Left ventricle myocardium superior (tissue), 1 donor: ENCODE measurements around the gene DDX25. TPM values are rescaled to one million over a fixed set of nuclear protein-coding genes. Genes with fewer than 3 reads are reported as not detected.
"Not testable (repeated sequence)": the region's sequence is repeated elsewhere in the genome, so short reads cannot be mapped to it uniquely, and the experiment has no call there.

Experiments used
- ATAC-seq: fragments of 200-7000 bp; cut with Tn5 transposase; one replicate; pipeline ENCODE4 v1.9.1; 2020; ENCODE audit warnings: mild to moderate bottlenecking, moderate library complexity
- DNase-seq: peaks from one replicate; pipeline ENCODE4 v3.0.0-alpha.2; 2020
- intact Hi-C: fragments of 100-400 bp; cut with micrococcal nuclease; formaldehyde crosslinking; loops from one replicate; pipeline ENCODE4 v1.11.0; 2022
- total RNA-seq: library from RNA; stranded (reverse); fragmentation: NEBNext Ultra II Directional; extraction: Animal tissue kit (Norgen Biotek cat#: 25700); gene quantifications from one replicate; pipeline ENCODE4 v1.2.1, GENCODE V29; 2021
- donor health status: DM: no; HTN: yes; CAD: no; lungs with severe emphysema.

The DDX25 gene
- total RNA-seq, 1 donor from 2014 or later, result not detected

DNA sequence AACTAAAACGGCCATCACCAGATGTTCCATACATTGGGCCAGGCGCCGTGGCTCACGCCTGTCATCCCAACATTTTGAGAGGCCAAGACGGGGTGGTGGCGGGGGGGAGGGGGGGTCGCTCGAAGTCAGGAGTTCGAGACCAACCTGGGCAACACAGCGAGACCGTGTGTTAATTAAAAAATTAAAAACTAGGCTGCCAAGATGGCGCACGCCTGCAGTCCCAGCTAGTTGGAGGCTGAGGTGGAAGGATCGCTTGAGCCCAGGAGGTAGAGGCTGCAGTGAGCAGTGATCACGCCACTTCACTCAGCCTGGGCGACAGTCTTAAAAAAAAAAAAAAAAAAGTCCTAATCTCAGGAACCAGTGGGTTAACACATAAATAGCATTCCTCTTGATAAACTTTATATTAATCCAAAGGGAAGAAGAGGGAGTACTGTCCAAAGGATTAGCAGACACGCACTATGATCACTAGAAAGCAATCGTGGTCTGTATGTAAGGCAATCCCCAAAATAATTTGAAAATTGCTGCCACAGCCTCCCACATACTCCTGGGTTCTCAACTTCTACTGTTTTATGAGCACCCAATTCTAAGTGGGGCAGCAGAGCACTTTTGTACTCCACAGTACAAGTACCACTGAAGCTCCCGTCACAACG is 1.9 kb upstream of the DDX25 start:
- intact Hi-C loops, result no loop called here
- ATAC-seq (peak; percentile 33), DNase-seq (no peak)

- DNase-seq (peak; percentile 95), ATAC-seq (peak; percentile 98)
- intact Hi-C loops, result no loop called here
Observed at GRCh38 chr11:125902927-125903710, 1.2 kb upstream of the DDX25 start, which contains the start of gene PUS3. Gene PUS3, minus strand, starts transcription at chr11:125903206. Its CDS starts 6,922 bp downstream, at chr11:125896284.

DNA sequence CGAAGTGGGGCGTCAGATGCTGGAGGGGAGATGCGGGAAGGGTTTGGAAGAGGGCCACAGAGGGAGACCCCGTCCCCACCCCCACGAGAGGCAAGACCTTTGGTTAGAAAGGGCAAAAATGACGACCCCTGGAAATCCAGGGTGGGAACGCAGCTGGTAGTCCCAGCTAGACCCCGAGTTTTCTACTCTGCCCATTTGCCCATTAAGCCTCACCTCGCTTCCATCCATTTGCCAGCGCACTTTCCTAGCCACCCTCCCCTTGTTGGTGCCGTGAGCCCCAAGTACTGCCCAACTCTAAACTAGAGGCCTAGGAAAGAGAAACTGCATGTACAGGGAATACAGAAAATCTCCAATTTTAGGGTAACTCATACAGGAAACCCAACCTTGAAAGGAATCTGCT is 370 bp downstream of the DDX25 start:
- ATAC-seq (no peak), DNase-seq (no peak)
- intact Hi-C loops, result no loop called here

GRCh38 chr11:125910226-125910849 is 6.0 kb downstream of the DDX25 start:
- DNase-seq (no peak), ATAC-seq (no peak)
- intact Hi-C loops, result no loop called here

DNA sequence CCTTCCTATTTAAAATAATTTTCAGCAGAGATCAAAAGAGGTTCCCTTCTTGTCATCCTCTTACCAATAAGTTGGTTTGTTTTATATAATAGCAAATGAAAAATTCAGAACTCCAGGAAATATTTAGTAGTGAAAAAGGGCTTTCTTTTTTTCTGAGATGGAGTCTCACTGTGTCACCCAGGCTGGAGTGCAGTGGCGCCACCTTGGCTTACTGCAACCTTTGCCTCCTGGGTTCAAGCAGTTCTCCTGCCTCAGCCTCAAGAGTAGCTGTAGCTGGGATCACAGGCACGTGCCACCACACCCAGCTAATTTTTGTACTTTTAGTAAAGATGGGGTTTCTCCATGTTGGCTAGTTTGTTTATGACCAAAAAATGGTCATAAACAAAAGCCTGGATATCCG is 10.3 kb downstream of the DDX25 start:
- ATAC-seq, DNase-seq, intact Hi-C loops: not testable (repeated sequence)

DNA sequence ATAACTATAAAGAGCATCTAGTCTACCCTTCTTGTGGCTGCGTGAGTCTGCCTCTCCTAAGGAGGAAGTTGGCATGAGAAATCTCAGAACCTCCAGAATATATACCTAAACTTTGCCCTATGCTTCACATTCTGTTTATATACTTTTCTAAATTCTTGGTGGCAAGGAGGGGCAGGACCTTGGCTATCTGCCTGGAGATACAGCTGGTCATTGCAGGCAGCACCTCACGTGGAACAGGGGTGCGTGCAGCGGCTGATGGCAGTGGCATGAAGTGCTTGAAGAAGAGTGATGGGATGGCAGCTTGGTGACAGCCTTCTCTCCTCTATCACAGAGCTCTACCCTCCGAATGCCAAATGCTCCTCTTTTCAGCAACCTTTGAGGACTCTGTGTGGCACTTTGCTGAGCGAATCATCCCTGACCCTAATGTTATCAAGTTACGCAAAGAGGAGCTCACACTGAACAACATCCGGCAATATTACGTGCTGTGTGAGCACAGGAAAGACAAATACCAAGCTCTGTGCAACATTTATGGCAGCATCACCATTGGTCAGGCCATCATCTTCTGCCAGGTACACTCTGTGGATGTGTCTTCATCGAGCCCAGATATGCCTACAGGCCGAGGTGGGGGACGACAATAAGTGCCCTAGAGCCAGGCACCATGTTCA is 12.5 kb downstream of the DDX25 start:
- intact Hi-C loops, result no loop called here
- ATAC-seq (no peak), DNase-seq (no peak)

DNA sequence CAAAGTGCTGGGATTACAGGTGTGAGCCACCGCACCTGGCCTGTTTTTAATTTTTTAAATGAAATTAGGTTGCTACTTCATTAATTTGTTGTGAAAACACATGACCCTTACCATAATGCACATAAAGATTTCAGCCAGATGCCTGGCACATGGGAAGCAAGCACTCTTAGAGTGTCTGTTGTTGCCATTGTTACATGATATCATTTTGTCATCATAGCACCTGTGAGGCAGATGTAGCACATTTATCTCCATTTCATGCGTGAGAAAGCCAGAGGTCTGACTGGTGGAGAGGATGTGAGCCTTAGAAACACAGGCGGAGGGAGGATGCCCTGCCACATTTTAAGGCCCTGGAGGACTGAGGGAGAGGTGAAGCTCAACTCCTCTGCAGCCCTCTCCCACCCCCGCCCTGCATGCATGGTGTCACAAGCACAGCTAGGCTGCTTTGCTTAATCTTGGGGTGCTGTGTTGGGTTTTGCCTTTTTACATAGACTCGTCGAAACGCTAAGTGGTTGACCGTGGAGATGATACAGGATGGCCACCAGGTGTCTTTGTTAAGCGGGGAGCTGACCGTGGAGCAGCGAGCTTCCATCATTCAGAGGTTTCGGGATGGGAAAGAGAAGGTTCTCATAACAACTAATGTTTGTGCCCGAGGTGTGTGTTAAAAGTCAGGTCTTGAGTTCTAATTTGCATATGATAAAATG is 14.0 kb downstream of the DDX25 start:
- no peak for ATAC-seq
- intact Hi-C loops, result no loop called here
- DNase-seq, result no peak

DNA sequence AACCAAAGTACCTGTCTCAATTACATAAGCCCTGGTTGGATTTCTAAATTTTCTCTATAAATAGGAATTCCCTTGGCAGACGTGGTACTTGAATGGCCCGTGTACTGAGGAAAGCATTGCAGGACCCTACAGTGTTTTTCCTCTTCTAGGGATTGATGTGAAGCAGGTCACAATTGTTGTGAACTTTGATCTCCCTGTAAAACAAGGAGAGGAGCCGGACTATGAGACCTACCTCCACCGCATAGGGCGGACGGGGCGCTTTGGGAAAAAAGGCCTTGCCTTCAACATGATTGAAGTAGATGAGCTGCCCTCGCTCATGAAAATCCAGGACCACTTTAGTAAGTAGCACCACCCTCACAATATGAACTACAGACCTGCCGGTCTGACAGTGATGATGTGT is 16.7 kb downstream of the DDX25 start:
- ATAC-seq, result no peak

DNA sequence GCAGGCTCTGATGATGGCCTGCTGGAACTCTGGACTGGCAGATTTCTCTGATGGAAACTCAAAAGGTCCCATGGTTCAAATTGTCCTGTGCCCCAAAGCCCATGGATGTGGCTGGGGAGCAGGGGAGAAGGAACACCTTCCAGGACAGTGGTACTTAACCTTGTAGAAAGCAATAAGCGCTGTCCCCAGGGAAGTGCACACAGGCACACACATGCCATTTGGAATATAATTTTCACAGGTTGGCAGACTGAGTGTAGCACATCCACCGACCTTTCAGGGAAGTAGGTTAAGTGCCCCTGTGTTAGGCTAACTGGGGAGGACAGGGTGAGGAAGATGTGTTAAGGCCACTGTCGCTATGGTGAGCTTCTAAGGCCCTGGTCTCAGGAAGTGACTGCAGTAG is 17.8 kb downstream of the DDX25 start:
- intact Hi-C loops, result no loop called here
- DNase-seq (no peak), ATAC-seq (no peak)

More for the DNA sequence above, 16.7 kb downstream of the DDX25 start:
- no peak for DNase-seq
- intact Hi-C loops, result no loop called here

- intact Hi-C loops, result no loop called here
- no peak for DNase-seq
- peak; percentile 85 for ATAC-seq
Observed at GRCh38 chr11:125923012-125923579, 18.8 kb downstream of the DDX25 start.

GRCh38 chr11:125923633-125924032 is 19.3 kb downstream of the DDX25 start:
- DNase-seq, result no peak
- intact Hi-C loops, result no loop called here
- no peak for ATAC-seq

- ATAC-seq (no peak), DNase-seq (no peak)
- intact Hi-C loops, result loop anchor here (5.0 kb wide), 1 partner anchor 273 kb away; no protein-coding TSS in a partner anchor
Observed at GRCh38 chr11:125924384-125925007, 20.2 kb downstream of the DDX25 start.

DNA sequence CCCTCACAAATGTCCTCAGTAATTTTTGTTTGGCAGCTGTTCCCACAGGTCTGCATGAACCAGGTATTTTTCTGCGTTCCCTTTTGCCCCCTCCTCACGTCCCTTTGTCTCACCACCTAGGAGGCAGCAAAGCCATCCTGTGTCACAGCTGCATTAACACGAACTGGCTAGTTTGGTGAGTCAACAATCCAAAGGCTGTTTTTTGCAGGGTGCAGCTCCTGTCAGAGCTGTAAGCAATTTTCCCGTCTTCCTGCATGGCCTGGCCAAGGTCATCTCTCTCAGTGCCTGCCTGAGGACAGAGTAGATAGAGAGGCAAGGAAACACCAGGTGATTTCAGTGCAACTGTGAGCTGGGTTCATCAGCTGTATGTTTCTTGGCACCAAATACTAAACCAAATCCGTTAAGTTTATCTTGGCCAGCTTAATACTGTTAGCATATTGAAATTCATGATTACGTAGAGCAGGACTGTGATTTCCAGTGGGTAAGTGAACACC is 21.0 kb downstream of the DDX25 start:
- DNase-seq, result no peak
- intact Hi-C loops, result loop anchor here (5.0 kb wide), 1 partner anchor 272 kb away; no protein-coding TSS in a partner anchor
- ATAC-seq, result no peak

DNA sequence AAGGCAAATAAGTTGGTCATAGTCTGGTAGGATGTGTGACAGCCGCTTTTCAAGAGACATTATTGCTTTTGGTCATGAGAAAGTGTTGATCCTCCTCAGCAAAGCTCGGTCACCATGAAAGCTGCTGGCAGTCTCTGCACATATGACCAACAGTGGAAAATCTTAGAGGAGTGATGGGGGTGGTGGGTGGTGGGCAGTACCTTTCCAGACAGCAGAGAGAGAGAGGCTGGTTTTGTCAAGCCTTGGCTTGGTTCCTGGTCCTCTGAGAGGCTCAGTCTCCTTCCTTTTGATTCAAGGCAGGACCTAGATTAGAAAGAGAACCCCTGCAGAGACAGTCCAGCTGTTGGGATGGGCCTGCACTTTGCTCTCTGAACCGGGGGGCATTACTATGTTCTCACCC is 21.5 kb downstream of the DDX25 start:
- intact Hi-C loops, result loop anchor here (5.0 kb wide), 1 partner anchor 271 kb away; no protein-coding TSS in a partner anchor
- ATAC-seq (no peak), DNase-seq (no peak)

GRCh38 chr11:125926682-125927081 is 22.4 kb downstream of the DDX25 start:
- ATAC-seq (no peak), DNase-seq (no peak)
- intact Hi-C loops, result loop anchor here (5.0 kb wide), 1 partner anchor 271 kb away; no protein-coding TSS in a partner anchor

- DNase-seq (no peak), ATAC-seq (no peak)
- intact Hi-C loops, result loop anchor here (5.0 kb wide), 1 partner anchor 268 kb away; no protein-coding TSS in a partner anchor
Observed at GRCh38 chr11:125929445-125930075, 25.3 kb downstream of the DDX25 start.

GRCh38 chr11:125930076-125930450 is 25.8 kb downstream of the DDX25 start:
- intact Hi-C loops, result no loop called here
- DNase-seq (no peak), ATAC-seq (no peak)
